Fibroblast of mammary gland (primary cell): Measurements from ENCODE around the gene VEGFD.

ENCODE experiments used
- DNase-seq: peaks from one replicate; pipeline ENCODE4 v3.0.0-alpha.2; 2010; ENCODE audit warnings: low read depth
- H3K4me3 ChIP-seq: 2 replicates; pipeline ENCODE4 v1.5.1; 2011; ENCODE audit warnings: low read depth, mild to moderate bottlenecking, low read length, moderate library complexity; ENCODE audit not compliant: control insufficient read depth
- TF ChIP-seq, protein P1 (sequence below): conservative IDR thresholded peaks from 2 replicates; pipeline ENCODE4 v1.5.1; 2011; ENCODE audit warnings: low read depth, low read length, inconsistent platforms; ENCODE audit not compliant: control insufficient read depth, insufficient read depth

The VEGFD gene

DNA sequence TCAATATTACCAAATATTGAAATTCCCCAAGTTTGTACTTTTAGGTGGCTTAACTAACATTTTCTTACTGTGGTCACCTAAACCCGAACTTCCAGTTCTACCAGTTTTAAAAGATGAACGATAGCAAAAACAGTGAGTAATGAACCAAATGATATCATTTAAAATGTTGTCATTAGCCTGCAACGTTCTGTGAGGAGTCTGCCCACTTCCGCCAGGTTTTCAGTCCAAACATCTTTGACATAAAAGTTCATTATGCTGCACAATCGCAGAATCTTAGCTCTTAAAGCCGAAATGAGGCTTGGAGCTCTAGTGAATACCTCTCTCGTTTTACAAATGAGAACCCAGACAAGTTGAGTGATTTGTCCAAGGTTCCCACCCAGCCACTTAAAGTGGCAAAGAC is 49.7 kb downstream of the VEGFD start:
- peak overlapping the region; percentile 73 for H3K4me3 ChIP-seq
- TF ChIP-seq, protein P1, sequence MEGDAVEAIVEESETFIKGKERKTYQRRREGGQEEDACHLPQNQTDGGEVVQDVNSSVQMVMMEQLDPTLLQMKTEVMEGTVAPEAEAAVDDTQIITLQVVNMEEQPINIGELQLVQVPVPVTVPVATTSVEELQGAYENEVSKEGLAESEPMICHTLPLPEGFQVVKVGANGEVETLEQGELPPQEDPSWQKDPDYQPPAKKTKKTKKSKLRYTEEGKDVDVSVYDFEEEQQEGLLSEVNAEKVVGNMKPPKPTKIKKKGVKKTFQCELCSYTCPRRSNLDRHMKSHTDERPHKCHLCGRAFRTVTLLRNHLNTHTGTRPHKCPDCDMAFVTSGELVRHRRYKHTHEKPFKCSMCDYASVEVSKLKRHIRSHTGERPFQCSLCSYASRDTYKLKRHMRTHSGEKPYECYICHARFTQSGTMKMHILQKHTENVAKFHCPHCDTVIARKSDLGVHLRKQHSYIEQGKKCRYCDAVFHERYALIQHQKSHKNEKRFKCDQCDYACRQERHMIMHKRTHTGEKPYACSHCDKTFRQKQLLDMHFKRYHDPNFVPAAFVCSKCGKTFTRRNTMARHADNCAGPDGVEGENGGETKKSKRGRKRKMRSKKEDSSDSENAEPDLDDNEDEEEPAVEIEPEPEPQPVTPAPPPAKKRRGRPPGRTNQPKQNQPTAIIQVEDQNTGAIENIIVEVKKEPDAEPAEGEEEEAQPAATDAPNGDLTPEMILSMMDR, result no peak
- peak; percentile 35 for DNase-seq

DNA sequence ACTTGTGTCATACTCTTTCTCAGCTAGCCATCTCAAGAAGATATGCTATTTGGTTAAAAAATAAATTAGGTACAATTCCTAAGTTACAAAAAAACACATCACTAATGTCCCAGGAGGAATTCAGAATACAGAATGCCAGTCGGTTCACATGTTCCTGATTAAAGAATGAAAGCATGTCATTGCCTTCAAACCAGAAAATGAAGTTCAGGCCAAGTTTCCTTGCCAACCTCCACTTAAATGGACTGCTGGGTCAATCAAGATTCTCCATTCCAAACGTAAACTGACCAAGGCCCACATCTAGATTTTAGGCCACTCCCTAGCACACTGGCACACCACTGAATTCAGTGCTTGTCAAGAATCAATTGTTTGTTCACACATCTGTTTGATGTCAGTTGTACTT is 55.4 kb downstream of the VEGFD start:
- no peak for DNase-seq
- H3K4me3 ChIP-seq, result no peak overlapping the region
- TF ChIP-seq, protein P1, result no peak

DNA sequence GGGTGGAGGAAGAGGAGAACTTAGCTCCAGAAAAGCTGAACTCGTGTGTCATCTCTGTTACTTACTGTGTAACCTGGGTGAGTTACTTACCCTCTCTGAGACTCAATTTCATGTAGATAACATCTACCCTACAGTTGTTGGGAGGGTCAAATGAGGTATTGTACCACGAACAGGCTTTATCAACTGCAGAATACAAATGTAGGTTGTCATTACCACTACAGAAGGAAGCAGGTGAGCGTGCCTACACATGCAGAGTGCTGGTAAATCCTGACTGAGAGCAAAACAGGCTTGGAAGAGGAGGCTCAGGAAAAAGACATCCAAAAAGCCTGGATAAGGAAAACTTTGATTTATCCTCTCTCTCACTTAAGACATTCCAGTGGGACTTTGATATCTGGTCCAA is 56.1 kb downstream of the VEGFD start:
- TF ChIP-seq, protein P1, result no peak
- no peak for DNase-seq
- H3K4me3 ChIP-seq, result no peak overlapping the region

DNA sequence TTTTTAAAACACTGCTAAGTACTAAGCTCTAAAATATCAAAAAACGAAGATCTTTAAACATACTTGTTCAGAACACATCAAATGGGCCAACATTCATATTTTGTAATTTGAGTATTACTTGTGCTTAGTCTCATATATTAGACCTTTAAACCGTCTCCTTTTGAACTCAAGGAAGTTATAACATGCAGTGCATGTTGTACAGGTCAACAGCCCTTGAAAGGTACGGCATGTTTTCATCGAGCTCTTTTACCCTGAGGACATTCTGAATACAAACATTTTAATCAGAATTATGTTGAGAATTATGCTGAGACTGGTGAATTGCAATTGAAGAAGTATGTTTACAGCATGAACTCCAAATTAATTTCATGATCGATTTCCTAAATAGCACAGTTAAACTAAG is 61.7 kb downstream of the VEGFD start:
- DNase-seq, result no peak
- TF ChIP-seq, protein P1, result no peak
- H3K4me3 ChIP-seq, result no peak overlapping the region

DNA sequence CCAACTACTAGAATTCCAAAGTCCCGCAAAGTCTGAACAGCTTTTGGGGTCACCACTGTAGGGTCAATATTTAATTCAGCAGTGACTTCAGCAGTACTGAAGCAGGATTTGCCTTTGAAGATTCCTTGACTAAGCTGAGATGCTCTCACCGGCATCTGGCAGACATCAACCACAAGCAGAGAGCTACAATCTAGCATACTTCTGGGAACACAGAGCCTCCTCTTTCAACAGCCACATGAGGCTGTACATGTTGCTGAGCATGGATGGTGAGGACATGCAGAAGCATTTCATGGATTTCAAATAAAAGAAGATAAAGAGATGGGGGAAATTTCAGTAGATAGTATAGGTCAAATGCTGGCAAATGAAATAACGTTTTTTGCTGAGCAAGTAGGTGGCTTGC is 62.1 kb downstream of the VEGFD start:
- DNase-seq, result no peak
- TF ChIP-seq, protein P1, result no peak
- no peak overlapping the region for H3K4me3 ChIP-seq

DNA sequence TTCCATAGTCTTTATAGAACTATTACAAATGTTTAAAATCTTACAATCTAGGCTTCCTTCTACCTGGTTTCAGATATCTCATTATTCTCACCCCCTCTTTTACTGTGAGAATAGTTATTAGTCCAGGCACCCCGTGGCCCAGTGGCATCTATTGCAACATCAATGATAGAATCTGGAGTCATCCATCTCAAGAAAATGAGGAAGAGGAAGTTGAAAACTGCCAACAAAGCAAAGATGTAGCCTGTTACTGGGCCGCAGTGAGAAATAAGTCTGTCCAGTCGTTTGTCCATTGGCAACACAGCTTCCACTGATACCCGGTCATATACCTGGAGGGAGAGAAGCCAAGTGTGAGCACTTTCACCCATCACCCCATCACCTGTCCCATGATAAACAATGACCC is 62.8 kb downstream of the VEGFD start:
- no peak for DNase-seq
- TF ChIP-seq, protein P1, result no peak
- H3K4me3 ChIP-seq, result no peak overlapping the region

DNA sequence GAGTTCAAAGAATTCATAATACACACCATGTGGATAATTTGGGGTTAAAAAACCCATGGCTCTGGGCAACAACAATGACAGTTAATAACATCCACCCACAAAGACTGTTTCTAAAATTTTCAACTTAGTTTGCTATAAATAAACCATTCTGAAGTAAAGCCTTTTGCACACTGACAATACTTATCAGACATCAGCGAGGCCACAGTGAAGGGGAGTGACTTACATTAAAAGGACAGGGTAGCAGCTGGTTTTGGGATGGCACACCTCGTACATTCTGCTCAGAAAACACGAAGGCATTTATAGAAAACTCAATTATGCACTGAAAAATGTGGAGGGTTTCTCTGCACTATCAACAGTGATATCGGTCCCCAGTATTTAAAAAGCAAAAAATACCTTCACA is 63.9 kb downstream of the VEGFD start:
- TF ChIP-seq, protein P1, result no peak
- no peak overlapping the region for H3K4me3 ChIP-seq
- DNase-seq, result no peak
